Hepatocyte (in vitro differentiated cells): ENCODE measurements around the gene SLC2A11. TPM values are rescaled to one million over a fixed set of nuclear protein-coding genes. Genes with fewer than 3 reads are reported as not detected.

Source experiments
- DNase-seq: peaks from one replicate; pipeline ENCODE4 v3.0.0-alpha.2; 2016; ENCODE audit warnings: low spot score
- H2AFZ ChIP-seq: fragments of 200-600 bp; sonication (generic); 2 replicates; pipeline ENCODE4 v1.6.0; 2016; ENCODE audit warnings: antibody characterized with exemption, mild to moderate bottlenecking
- H3K27ac ChIP-seq: fragments of 200-600 bp; sonication (generic); 2 replicates; pipeline ENCODE4 v1.5.1; 2016; ENCODE audit warnings: mild to moderate bottlenecking
- H3K27me3 ChIP-seq: fragments of 200-600 bp; sonication (generic); 2 replicates; pipeline ENCODE4 v1.6.1; 2016
- H3K36me3 ChIP-seq: fragments of 200-600 bp; sonication (generic); replicated peaks from 2 replicates; pipeline ENCODE4 v1.5.1; 2016; ENCODE audit warnings: low read depth; ENCODE audit not compliant: insufficient read depth
- H3K4me1 ChIP-seq: fragments of 200-600 bp; sonication (generic); 2 replicates; pipeline ENCODE4 v1.5.1; 2016; ENCODE audit warnings: mild to moderate bottlenecking, moderate library complexity; ENCODE audit not compliant: insufficient read depth
- H3K4me2 ChIP-seq: fragments of 200-600 bp; sonication (generic); 2 replicates; pipeline ENCODE4 v1.6.0; 2016
- H3K4me3 ChIP-seq: fragments of 200-600 bp; sonication (generic); 2 replicates; pipeline ENCODE4 v1.5.1; 2016; ENCODE audit warnings: mild to moderate bottlenecking
- H3K79me2 ChIP-seq: fragments of 200-600 bp; sonication (generic); 2 replicates; pipeline ENCODE4 v1.6.0; 2017; ENCODE audit warnings: mild to moderate bottlenecking
- H3K9me2 ChIP-seq: fragments of 200-600 bp; sonication (generic); replicated peaks from 2 replicates; pipeline ENCODE4 v1.6.0; 2017; ENCODE audit warnings: mild to moderate bottlenecking; ENCODE audit not compliant: insufficient read depth
- H3K9me3 ChIP-seq: fragments of 200-600 bp; sonication (generic); 2 replicates; pipeline ENCODE4 v1.5.1; 2016; ENCODE audit warnings: low read depth, mild to moderate bottlenecking
- H4K20me1 ChIP-seq: fragments of 200-600 bp; sonication (generic); 2 replicates; pipeline ENCODE4 v1.6.0; 2016; ENCODE audit warnings: mild to moderate bottlenecking; ENCODE audit not compliant: insufficient read depth, poor library complexity, severe bottlenecking
- CTCF ChIP-seq: fragments of 200-600 bp; sonication (generic); IDR thresholded peaks from 2 replicates; pipeline ENCODE4 v1.5.1; 2016; ENCODE audit warnings: antibody characterized with exemption, mild to moderate bottlenecking; ENCODE audit not compliant: poor library complexity
- EZH2 ChIP-seq: fragments of 200-600 bp; sonication (generic); IDR thresholded peaks from 2 replicates; pipeline ENCODE4 v1.6.1; 2016; ENCODE audit warnings: antibody characterized with exemption, mild to moderate bottlenecking, borderline replicate concordance
- EZH2phosphoT487 ChIP-seq: fragments of 200-600 bp; sonication (generic); IDR thresholded peaks from one replicate; pipeline ENCODE4 v1.6.1; 2018; ENCODE audit warnings: antibody characterized with exemption, mild to moderate bottlenecking, low read depth, moderate library complexity; ENCODE audit not compliant: unreplicated experiment, severe bottlenecking
- WGBS: methylation state at CpG from one replicate; pipeline ENCODE4 v1.1.6; 2016; ENCODE audit warnings: low lambda C conversion rate; ENCODE audit errors: missing lambda C conversion rate; 5-methylcytosine and 5-hydroxymethylcytosine counted together
- polyA plus RNA-seq: library from polyadenylated mRNA; unstranded; fragments of >200 nt; fragmentation: Nextera tagmentation; extraction: Ambion mirVana; gene quantifications from 2 replicates; pipeline ENCODE4 v1.2.1, GENCODE V29; 2016
- total RNA-seq: library from RNA; depleted of rRNA; stranded (reverse); fragments of >200 nt; gene quantifications from 2 replicates; pipeline ENCODE4 v1.2.3, GENCODE V29; 2014

SLC2A11 gene
- total and polyA plus RNA-seq, 2 experiments from 2014 or later = 15.0 TPM

- Histone ChIP-seq H4K20me1 (no peaks in the 10 kb centered on the region), H3K4me1 (peaks cover 25% of the 10 kb centered on the region), H3K9me2 (no peaks in the 10 kb centered on the region), H3K79me2 (no peaks in the 10 kb centered on the region), H2AFZ (no peak overlapping the region), H3K4me3 (no peak overlapping the region), H3K36me3 (no peaks in the 10 kb centered on the region), H3K4me2 (peak overlapping the region; percentile 81), H3K9me3 (no peaks in the 10 kb centered on the region), H3K27me3 (no peaks in the 10 kb centered on the region), H3K27ac (no peak overlapping the region)
- WGBS = 34% methylated on average over 41 of the region's 41 CpGs
- no peak for DNase-seq
- TF ChIP-seq EZH2 (no peak), CTCF (no peak), EZH2phosphoT487 (no peak)
These were observed 19.6 kb upstream of the SLC2A11 start for GRCh38 chr22:23837911-23838680.

GRCh38 chr22:23838681-23839468 lies 18.8 kb upstream of the SLC2A11 start, which contains the start of gene DERL3:
DERL3 (minus strand) TSS chr22:23839006; CDS start chr22:23838987, 19 bp downstream.
- peak; percentile 97 for DNase-seq
- TF ChIP-seq EZH2 (no peak), EZH2phosphoT487 (no peak)
- Histone ChIP-seq H3K4me1 (peaks cover 25% of the 10 kb centered on the region), H3K4me3 (no peak within 1 kb of the TSS), H3K36me3 (no peaks in the 10 kb centered on the region), H3K9me3 (no peaks in the 10 kb centered on the region), H3K27ac (no peak within 1 kb of the TSS), H4K20me1 (no peaks in the 10 kb centered on the region), H3K4me2 (peak within 1 kb of the TSS; percentile 81), H3K9me2 (no peaks in the 10 kb centered on the region), H3K27me3 (no peaks in the 10 kb centered on the region), H2AFZ (no peak within 1 kb of the TSS), H3K79me2 (no peaks in the 10 kb centered on the region)
- WGBS = 3% methylated on average over 65 of the region's 70 CpGs

- Histone ChIP-seq H3K4me1 (peaks cover 25% of the 10 kb centered on the region), H3K9me3 (no peaks in the 10 kb centered on the region), H3K4me3 (no peak overlapping the region), H3K79me2 (no peaks in the 10 kb centered on the region), H3K36me3 (no peaks in the 10 kb centered on the region), H3K27ac (no peak overlapping the region), H3K9me2 (no peaks in the 10 kb centered on the region), H3K27me3 (no peaks in the 10 kb centered on the region), H3K4me2 (no peak overlapping the region), H4K20me1 (no peaks in the 10 kb centered on the region), H2AFZ (no peak overlapping the region)
- WGBS = 97% methylated on average over 7 of the region's 7 CpGs
- DNase-seq = no peak
- no peak for TF ChIP-seq EZH2phosphoT487
- TF ChIP-seq EZH2 = no peak
- no peak for TF ChIP-seq CTCF
These were observed 17.6 kb upstream of the SLC2A11 start for GRCh38 chr22:23840026-23840425.

- no peaks in the 10 kb centered on the region for H3K9me3 ChIP-seq
- H3K4me1 ChIP-seq = peaks cover 25% of the 10 kb centered on the region
- H3K4me2 ChIP-seq = no peak overlapping the region
These were observed 16.4 kb upstream of the SLC2A11 start for GRCh38 chr22:23841292-23841691.

More at GRCh38 chr22:23841292-23841691, 16.4 kb upstream of the SLC2A11 start:
- no peaks in the 10 kb centered on the region for H3K36me3 ChIP-seq
- H2AFZ ChIP-seq = no peak overlapping the region
- no peak for DNase-seq
- H3K9me2 ChIP-seq = no peaks in the 10 kb centered on the region
- TF ChIP-seq CTCF (no peak), EZH2 (no peak), EZH2phosphoT487 (no peak)
- no peaks in the 10 kb centered on the region for H3K79me2 ChIP-seq
- 89% methylated on average over 5 of the region's 5 CpGs for WGBS
- no peak overlapping the region for H3K4me3 ChIP-seq
- H4K20me1 ChIP-seq = no peaks in the 10 kb centered on the region
- no peaks in the 10 kb centered on the region for H3K27me3 ChIP-seq
- H3K27ac ChIP-seq = peak overlapping the region; percentile 60
